Measurements from ENCODE around the gene TSBP1. TPM values are rescaled to one million over a fixed set of nuclear protein-coding genes. Genes with fewer than 3 reads are reported as not detected.

Gene TSBP1
- total RNA-seq, 4 donors from 2014 or later: not detected

- Histone ChIP-seq H3K36me3 (no peaks in the 10 kb centered on the region), H3K4me1 (no peaks in the 10 kb centered on the region), H3K27ac (no peak overlapping the region), H3K9me3 (no peaks in the 10 kb centered on the region), H3K27me3 (no peaks in the 10 kb centered on the region), H3K4me3 (no peak overlapping the region)
- in situ Hi-C loops (cut with MboI; ENCODE audit: low pct_ligation_motif_present in 1 of 4, low pct_unique_long_range_greater_than_20kb in 1 of 4, low sequenced_read_pairs in 3 of 4) (no loop called here), intact Hi-C loops (cut with DNase I; ENCODE audit: low total_unique reads) (no loop called here)
- 94 to 100% methylated on average over 1 of the region's 1 CpG for WGBS, 2 donors (ENCODE audit: low coverage in 1 of 2)
- TF ChIP-seq EP300 (IDR thresholded peaks at IDR 0.05; ENCODE audit: low read depth) (no peak), POLR2A (IDR thresholded peaks at IDR 0.05) (no peak)
- no peak for DNase-seq
Observed at GRCh38 chr6:32386040-32386439, 14.3 kb upstream of the TSBP1 start.

DNA sequence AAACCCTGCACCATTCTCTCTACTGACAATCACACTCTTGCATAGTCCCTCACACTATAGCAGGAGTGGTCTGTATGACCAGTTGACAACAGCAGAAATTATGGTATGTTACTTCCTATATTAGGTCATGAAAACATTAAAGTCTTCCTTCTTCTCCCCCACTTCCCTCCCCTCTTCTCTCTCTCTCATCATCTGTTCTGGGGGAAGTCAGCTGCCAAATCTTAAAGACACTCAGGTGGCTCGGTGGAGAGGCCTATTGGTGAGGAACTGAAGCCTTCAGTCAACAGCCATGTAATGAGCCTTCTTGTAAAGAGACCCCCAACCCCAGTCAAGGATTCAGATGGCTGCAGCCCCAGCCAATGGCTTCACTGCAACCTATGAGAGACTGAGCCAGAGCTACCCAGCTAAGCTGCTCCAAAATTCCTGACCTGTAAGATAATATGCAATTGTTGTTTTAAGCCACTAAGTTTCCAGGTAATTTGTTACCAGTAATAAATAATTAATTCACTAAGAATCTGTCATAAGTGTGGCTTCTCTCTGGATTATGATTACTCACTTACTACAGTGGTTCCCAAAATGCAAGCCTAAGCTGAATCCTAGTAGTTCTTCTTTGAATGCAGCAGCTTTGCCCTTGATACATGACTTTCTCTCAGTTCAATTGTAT lies 11.2 kb upstream of the TSBP1 start:
- 29% methylated on average over 1 of the region's 1 CpG; no CpG with 5 or more reads in 1 of the 2 donors for WGBS, 2 donors (ENCODE audit: low coverage in 1 of 2)
- Histone ChIP-seq H3K27me3 (no peaks in the 10 kb centered on the region), H3K4me1 (no peaks in the 10 kb centered on the region), H3K27ac (no peak overlapping the region), H3K9me3 (no peaks in the 10 kb centered on the region), H3K36me3 (no peaks in the 10 kb centered on the region), H3K4me3 (no peak overlapping the region)
- in situ Hi-C loops (cut with MboI; ENCODE audit: low pct_ligation_motif_present in 1 of 4, low pct_unique_long_range_greater_than_20kb in 1 of 4, low sequenced_read_pairs in 3 of 4) (no loop called here), intact Hi-C loops (cut with DNase I; ENCODE audit: low total_unique reads) (no loop called here)
- no peak for TF ChIP-seq EP300 (IDR thresholded peaks at IDR 0.05; ENCODE audit: low read depth)
- TF ChIP-seq, protein P1, sequence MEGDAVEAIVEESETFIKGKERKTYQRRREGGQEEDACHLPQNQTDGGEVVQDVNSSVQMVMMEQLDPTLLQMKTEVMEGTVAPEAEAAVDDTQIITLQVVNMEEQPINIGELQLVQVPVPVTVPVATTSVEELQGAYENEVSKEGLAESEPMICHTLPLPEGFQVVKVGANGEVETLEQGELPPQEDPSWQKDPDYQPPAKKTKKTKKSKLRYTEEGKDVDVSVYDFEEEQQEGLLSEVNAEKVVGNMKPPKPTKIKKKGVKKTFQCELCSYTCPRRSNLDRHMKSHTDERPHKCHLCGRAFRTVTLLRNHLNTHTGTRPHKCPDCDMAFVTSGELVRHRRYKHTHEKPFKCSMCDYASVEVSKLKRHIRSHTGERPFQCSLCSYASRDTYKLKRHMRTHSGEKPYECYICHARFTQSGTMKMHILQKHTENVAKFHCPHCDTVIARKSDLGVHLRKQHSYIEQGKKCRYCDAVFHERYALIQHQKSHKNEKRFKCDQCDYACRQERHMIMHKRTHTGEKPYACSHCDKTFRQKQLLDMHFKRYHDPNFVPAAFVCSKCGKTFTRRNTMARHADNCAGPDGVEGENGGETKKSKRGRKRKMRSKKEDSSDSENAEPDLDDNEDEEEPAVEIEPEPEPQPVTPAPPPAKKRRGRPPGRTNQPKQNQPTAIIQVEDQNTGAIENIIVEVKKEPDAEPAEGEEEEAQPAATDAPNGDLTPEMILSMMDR (IDR thresholded peaks at IDR 0.05): no peak
- TF ChIP-seq POLR2A (IDR thresholded peaks at IDR 0.05): no peak
- no peak for TF ChIP-seq POLR2AphosphoS5 (IDR thresholded peaks at IDR 0.05)
- no peak for DNase-seq

DNA sequence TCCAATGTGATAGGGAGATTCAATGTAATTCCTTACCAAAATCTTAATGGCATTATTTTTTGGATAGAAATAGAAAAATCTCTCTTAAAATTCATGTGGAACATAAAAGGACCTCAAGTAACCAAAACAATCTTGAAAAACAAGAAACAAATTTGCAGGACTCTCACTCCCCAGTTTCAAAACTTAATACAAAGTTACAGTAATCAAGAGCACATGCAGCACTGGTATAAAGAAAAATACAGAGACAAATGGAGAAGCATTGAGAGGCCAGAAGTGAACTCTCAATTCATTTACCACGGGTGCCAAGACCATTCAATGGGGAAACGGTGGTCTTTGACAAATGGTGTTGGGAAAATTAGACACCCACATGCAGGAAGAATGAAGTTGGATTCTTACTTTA lies 7.8 kb upstream of the TSBP1 start:
- TF ChIP-seq POLR2A (IDR thresholded peaks at IDR 0.05): no peak
- no peak overlapping the region for H3K4me3 ChIP-seq
- H3K4me1 ChIP-seq: no peaks in the 10 kb centered on the region
- no peaks in the 10 kb centered on the region for H3K36me3 ChIP-seq
- in situ Hi-C loops (cut with MboI; ENCODE audit: low pct_ligation_motif_present in 1 of 4, low pct_unique_long_range_greater_than_20kb in 1 of 4, low sequenced_read_pairs in 3 of 4) (no loop called here), intact Hi-C loops (cut with DNase I; ENCODE audit: low total_unique reads) (no loop called here)
- DNase-seq: no peak
- H3K27me3 ChIP-seq: no peaks in the 10 kb centered on the region
- H3K9me3 ChIP-seq: no peaks in the 10 kb centered on the region
- 53 to 70% methylated on average over 2 of the region's 2 CpGs for WGBS, 2 donors (ENCODE audit: low coverage in 1 of 2)
- no peak overlapping the region for H3K27ac ChIP-seq

GRCh38 chr6:32375739-32376529 lies 4.2 kb upstream of the TSBP1 start:
- no peaks in the 10 kb centered on the region for H3K27me3 ChIP-seq
- no peaks in the 10 kb centered on the region for H3K9me3 ChIP-seq
- TF ChIP-seq POLR2AphosphoS5 (IDR thresholded peaks at IDR 0.05): no peak
- no peak for TF ChIP-seq POLR2A (IDR thresholded peaks at IDR 0.05)
- TF ChIP-seq EP300 (IDR thresholded peaks at IDR 0.05; ENCODE audit: low read depth): no peak
- no peak overlapping the region for H3K4me3 ChIP-seq
- H3K4me1 ChIP-seq: no peaks in the 10 kb centered on the region
- no peak for DNase-seq
- no peak overlapping the region for H3K27ac ChIP-seq
- in situ Hi-C loops (cut with MboI; ENCODE audit: low pct_ligation_motif_present in 1 of 4, low pct_unique_long_range_greater_than_20kb in 1 of 4, low sequenced_read_pairs in 3 of 4) (no loop called here), intact Hi-C loops (cut with DNase I; ENCODE audit: low total_unique reads) (no loop called here)
- 87% methylated on average over 7 of the region's 7 CpGs; no CpG with 5 or more reads in 1 of the 2 donors for WGBS, 2 donors (ENCODE audit: low coverage in 1 of 2)
- H3K36me3 ChIP-seq: no peaks in the 10 kb centered on the region

- TF ChIP-seq EP300 (IDR thresholded peaks at IDR 0.05; ENCODE audit: low read depth) (no peak), POLR2A (IDR thresholded peaks at IDR 0.05) (no peak), POLR2AphosphoS5 (IDR thresholded peaks at IDR 0.05) (no peak)
- TF ChIP-seq, protein P1 (IDR thresholded peaks at IDR 0.05): no peak
- Histone ChIP-seq H3K36me3 (no peaks in the 10 kb centered on the region), H3K27ac (no peak overlapping the region), H3K4me1 (no peaks in the 10 kb centered on the region), H3K27me3 (no peaks in the 10 kb centered on the region), H3K9me3 (no peaks in the 10 kb centered on the region), H3K4me3 (no peak overlapping the region)
- in situ Hi-C loops (cut with MboI; ENCODE audit: low pct_ligation_motif_present in 1 of 4, low pct_unique_long_range_greater_than_20kb in 1 of 4, low sequenced_read_pairs in 3 of 4): no loop called here
- intact Hi-C loops (cut with DNase I; ENCODE audit: low total_unique reads): no loop called here
- WGBS, 2 donors (ENCODE audit: low coverage in 1 of 2): 58 to 70% methylated on average over 1 of the region's 1 CpG
- no peak for DNase-seq
Observed at GRCh38 chr6:32371229-32371628, 474 bp downstream of the TSBP1 start.
